ENCODE measurements around the gene MTA3. TPM values are rescaled to one million over a fixed set of nuclear protein-coding genes. Genes with fewer than 3 reads are reported as not detected.
"Not testable (repeated sequence)": the region's sequence is repeated elsewhere in the genome, so short reads cannot be mapped to it uniquely, and the experiment has no call there.

Gene MTA3
- total and polyA plus RNA-seq, 2 donors (not counting 3 experiments of a cell fraction or from before 2014, with no cell fraction given): 36.3 to 53.3 TPM

DNA sequence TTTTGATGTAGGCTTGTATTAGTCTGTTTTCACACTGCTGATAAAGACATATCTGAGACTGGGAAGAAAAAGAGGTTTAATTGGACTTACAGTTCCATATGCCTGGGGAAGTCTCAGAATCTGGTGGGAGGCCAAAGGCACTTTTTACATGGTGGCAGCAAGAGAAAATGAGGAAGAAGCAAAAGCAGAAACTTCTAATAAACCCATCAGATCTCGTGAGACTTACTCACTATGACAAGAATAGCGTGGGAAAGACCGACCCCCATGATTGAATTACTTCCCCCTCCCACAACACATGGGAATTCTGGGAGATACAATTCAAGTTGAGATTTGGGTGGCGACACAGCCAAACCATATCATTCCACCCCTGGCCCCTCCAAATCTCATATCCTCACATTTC is 162.9 kb downstream of the MTA3 start:
- intact Hi-C loops (cut with micrococcal nuclease); DNase-seq (ENCODE audit: low read depth, low spot score); BruUV-seq (replicated peaks); POLR2A ChIA-PET; H3K9me1 ChIP-seq (replicated peaks; ENCODE audit: control insufficient read depth, extremely low read depth, insufficient read depth, low read length); H3K27me3 ChIP-seq (ENCODE audit: control insufficient read depth in 2 of 2, insufficient read depth in 2 of 2, low read length in 2 of 2); H3K4me3 ChIP-seq (replicated peaks in 1 of 3; ENCODE audit: insufficient read depth in 1 of 3, low read depth in 1 of 3, low read length in 3 of 3); H3K4me2 ChIP-seq (ENCODE audit: insufficient read depth, low read length); H3K4me1 ChIP-seq (ENCODE audit: control insufficient read depth, extremely low read depth, insufficient read depth, low read length); H2AFZ ChIP-seq (ENCODE audit: low read depth, low read length); H3K79me2 ChIP-seq (ENCODE audit: control insufficient read depth, insufficient read depth, low read length); H3K27ac ChIP-seq (ENCODE audit: insufficient read depth, low read depth, low read length); H3K36me3 ChIP-seq (ENCODE audit: control insufficient read depth in 2 of 2, extremely low read depth in 1 of 2, insufficient read depth in 2 of 2, low read length in 2 of 2); dilution Hi-C loops (cut with MboI; ENCODE audit: extremely low pct_ligation_motif_present, low sequenced_read_pairs); H3K9me3 ChIP-seq (replicated peaks; ENCODE audit: control insufficient read depth, insufficient read depth, low read length); H3K9ac ChIP-seq (replicated peaks; ENCODE audit: extremely low read depth, insufficient read depth, low read length); CTCF ChIA-PET; H4K20me1 ChIP-seq (replicated peaks; ENCODE audit: control insufficient read depth, extremely low read depth, insufficient read depth, low read length); FAIRE-seq: not testable (repeated sequence)

DNA sequence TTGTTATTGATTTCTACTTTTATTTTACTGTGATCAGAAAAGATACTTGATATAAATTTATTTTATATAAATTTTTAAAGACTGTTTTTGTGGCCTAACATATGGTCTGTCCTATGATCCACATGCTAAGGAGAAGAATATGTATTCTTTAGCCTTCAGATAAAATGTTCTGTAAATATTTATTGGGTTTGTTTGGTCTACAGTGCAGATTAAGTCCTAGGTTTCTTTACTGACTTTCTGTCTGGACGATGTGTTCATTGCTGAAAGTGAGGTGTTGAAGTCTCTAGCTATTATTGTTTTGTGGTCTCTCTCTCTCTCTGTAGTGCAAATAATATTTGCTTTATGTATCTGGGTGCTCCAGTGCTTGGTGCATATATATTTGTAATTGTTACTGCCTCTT is 165.4 kb downstream of the MTA3 start:
- Histone ChIP-seq H3K4me3 (replicated peaks in 1 of 3; ENCODE audit: insufficient read depth in 1 of 3, low read depth in 1 of 3, low read length in 3 of 3) (no peak overlapping the region), H3K4me1 (ENCODE audit: control insufficient read depth, extremely low read depth, insufficient read depth, low read length) (no peaks in the 10 kb centered on the region), H3K9ac (replicated peaks; ENCODE audit: extremely low read depth, insufficient read depth, low read length) (no peak overlapping the region), H4K20me1 (replicated peaks; ENCODE audit: control insufficient read depth, extremely low read depth, insufficient read depth, low read length) (no peaks in the 10 kb centered on the region), H3K9me1 (replicated peaks; ENCODE audit: control insufficient read depth, extremely low read depth, insufficient read depth, low read length) (no peaks in the 10 kb centered on the region), H3K9me3 (replicated peaks; ENCODE audit: control insufficient read depth, insufficient read depth, low read length) (no peaks in the 10 kb centered on the region), H3K36me3 (ENCODE audit: control insufficient read depth in 2 of 2, extremely low read depth in 1 of 2, insufficient read depth in 2 of 2, low read length in 2 of 2) (no peaks in the 10 kb centered on the region), H3K4me2 (ENCODE audit: insufficient read depth, low read length) (no peak overlapping the region), H3K79me2 (ENCODE audit: control insufficient read depth, insufficient read depth, low read length) (no peaks in the 10 kb centered on the region), H3K27ac (ENCODE audit: insufficient read depth, low read depth, low read length) (no peak overlapping the region), H3K27me3 (ENCODE audit: control insufficient read depth in 2 of 2, insufficient read depth in 2 of 2, low read length in 2 of 2) (no peaks in the 10 kb centered on the region), H2AFZ (ENCODE audit: low read depth, low read length) (no peak overlapping the region)
- intact Hi-C loops (cut with micrococcal nuclease): no loop called here
- TF ChIP-seq POLR2AphosphoS5 (IDR thresholded peaks at IDR 0.05; ENCODE audit: insufficient read depth, low read depth, low read length) (no peak), JUN (IDR thresholded peaks at IDR 0.05; ENCODE audit: borderline replicate concordance, insufficient read depth, insufficient read length, low read depth) (no peak), FOS (IDR thresholded peaks at IDR 0.05; ENCODE audit: borderline replicate concordance, insufficient read depth, low read length) (no peak), EZH2 (IDR thresholded peaks at IDR 0.05; ENCODE audit: borderline replicate concordance, low read depth, low read length, severe bottlenecking) (no peak)
- TF ChIP-seq, protein P1, sequence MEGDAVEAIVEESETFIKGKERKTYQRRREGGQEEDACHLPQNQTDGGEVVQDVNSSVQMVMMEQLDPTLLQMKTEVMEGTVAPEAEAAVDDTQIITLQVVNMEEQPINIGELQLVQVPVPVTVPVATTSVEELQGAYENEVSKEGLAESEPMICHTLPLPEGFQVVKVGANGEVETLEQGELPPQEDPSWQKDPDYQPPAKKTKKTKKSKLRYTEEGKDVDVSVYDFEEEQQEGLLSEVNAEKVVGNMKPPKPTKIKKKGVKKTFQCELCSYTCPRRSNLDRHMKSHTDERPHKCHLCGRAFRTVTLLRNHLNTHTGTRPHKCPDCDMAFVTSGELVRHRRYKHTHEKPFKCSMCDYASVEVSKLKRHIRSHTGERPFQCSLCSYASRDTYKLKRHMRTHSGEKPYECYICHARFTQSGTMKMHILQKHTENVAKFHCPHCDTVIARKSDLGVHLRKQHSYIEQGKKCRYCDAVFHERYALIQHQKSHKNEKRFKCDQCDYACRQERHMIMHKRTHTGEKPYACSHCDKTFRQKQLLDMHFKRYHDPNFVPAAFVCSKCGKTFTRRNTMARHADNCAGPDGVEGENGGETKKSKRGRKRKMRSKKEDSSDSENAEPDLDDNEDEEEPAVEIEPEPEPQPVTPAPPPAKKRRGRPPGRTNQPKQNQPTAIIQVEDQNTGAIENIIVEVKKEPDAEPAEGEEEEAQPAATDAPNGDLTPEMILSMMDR (IDR thresholded peaks at IDR 0.05; ENCODE audit: extremely low read depth in 1 of 2, insufficient read depth in 1 of 2, low read depth in 1 of 2, low read length in 2 of 2): no peak
- FAIRE-seq (no peak), DNase-seq (ENCODE audit: low read depth, low spot score) (no peak)
- dilution Hi-C loops (cut with MboI; ENCODE audit: extremely low pct_ligation_motif_present, low sequenced_read_pairs): no loop called here
- ChIA-PET POLR2A (interaction anchor here (0.7 kb wide), 1 partner anchor 210 kb away, joined by 5 read pairs; no protein-coding TSS in a partner anchor), CTCF (no interaction called here)
- no TSS peak for BruUV-seq (replicated peaks)

Data from endothelial cell of umbilical vein (primary cell).